Liver (tissue), 3 donors: Measurements from ENCODE around the gene C9orf85.

ENCODE experiments used
- ATF3 ChIP-seq: IDR thresholded peaks from 2 replicates; pipeline ENCODE4 v1.6.1; 2016; ENCODE audit warnings: antibody characterized with exemption
- CTCF ChIP-seq: fragments of 150-350 bp; IDR thresholded peaks from 2 replicates; pipeline ENCODE4 v1.5.1; 2017; ENCODE audit warnings: improper control_type of control experiment, low read depth, low read length; ENCODE audit not compliant: missing input control
- EGR1 ChIP-seq, 2 donors: IDR thresholded peaks; 2 replicates each; pipeline ENCODE4 v1.6.1; 2016 to 2018; ENCODE audit warnings: antibody characterized with exemption in 2 of 2, low read depth in 2 of 2
- GABPA ChIP-seq, 2 donors: IDR thresholded peaks in 1 of 2; conservative IDR thresholded peaks in 1 of 2; 2 replicates each; pipeline ENCODE4 v1.6.1; 2016; ENCODE audit warnings: antibody characterized with exemption in 2 of 2, mild to moderate bottlenecking in 1 of 2, moderate library complexity in 1 of 2
- HNF4A ChIP-seq, 2 donors: conservative IDR thresholded peaks; 2 replicates each; pipeline ENCODE4 v1.6.1; 2016; ENCODE audit warnings: antibody characterized with exemption in 2 of 2, mild to moderate bottlenecking in 2 of 2
- RAD21 ChIP-seq, 2 donors: IDR thresholded peaks; 2 replicates each; pipeline ENCODE4 v1.6.1; 2016; ENCODE audit warnings: antibody characterized with exemption in 2 of 2, mild to moderate bottlenecking in 2 of 2
- TF ChIP-seq, protein P1 (sequence below): IDR thresholded peaks from 2 replicates; pipeline ENCODE4 v1.6.1; 2016; ENCODE audit warnings: antibody characterized with exemption
- TF ChIP-seq, protein P2 (sequence below): IDR thresholded peaks from 2 replicates; pipeline ENCODE4 v1.6.1; 2016; ENCODE audit warnings: antibody characterized with exemption, mild to moderate bottlenecking
- TF ChIP-seq, protein P3 (sequence below): IDR thresholded peaks from 2 replicates; pipeline ENCODE4 v1.6.1; 2016; ENCODE audit warnings: antibody characterized with exemption
- donor health status: healthy.
- donor health status: healthy.

GRCh38 chr9:72005451-72005850 lies 94.0 kb downstream of the C9orf85 start:
- TF ChIP-seq CTCF (no peak), RAD21 (IDR thresholded peaks at IDR 0.05) (no peak), EGR1 (IDR thresholded peaks at IDR 0.05; ENCODE audit: low read depth in 2 of 2) (no peak), GABPA (IDR thresholded peaks at IDR 0.05 in 1 of 2, conservative IDR thresholded peaks at IDR 0.05 in 1 of 2) (no peak), HNF4A (conservative IDR thresholded peaks at IDR 0.05) (no peak), ATF3 (no peak)
- TF ChIP-seq, protein P1, sequence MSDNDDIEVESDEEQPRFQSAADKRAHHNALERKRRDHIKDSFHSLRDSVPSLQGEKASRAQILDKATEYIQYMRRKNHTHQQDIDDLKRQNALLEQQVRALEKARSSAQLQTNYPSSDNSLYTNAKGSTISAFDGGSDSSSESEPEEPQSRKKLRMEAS, result no peak
- TF ChIP-seq, protein P2, sequence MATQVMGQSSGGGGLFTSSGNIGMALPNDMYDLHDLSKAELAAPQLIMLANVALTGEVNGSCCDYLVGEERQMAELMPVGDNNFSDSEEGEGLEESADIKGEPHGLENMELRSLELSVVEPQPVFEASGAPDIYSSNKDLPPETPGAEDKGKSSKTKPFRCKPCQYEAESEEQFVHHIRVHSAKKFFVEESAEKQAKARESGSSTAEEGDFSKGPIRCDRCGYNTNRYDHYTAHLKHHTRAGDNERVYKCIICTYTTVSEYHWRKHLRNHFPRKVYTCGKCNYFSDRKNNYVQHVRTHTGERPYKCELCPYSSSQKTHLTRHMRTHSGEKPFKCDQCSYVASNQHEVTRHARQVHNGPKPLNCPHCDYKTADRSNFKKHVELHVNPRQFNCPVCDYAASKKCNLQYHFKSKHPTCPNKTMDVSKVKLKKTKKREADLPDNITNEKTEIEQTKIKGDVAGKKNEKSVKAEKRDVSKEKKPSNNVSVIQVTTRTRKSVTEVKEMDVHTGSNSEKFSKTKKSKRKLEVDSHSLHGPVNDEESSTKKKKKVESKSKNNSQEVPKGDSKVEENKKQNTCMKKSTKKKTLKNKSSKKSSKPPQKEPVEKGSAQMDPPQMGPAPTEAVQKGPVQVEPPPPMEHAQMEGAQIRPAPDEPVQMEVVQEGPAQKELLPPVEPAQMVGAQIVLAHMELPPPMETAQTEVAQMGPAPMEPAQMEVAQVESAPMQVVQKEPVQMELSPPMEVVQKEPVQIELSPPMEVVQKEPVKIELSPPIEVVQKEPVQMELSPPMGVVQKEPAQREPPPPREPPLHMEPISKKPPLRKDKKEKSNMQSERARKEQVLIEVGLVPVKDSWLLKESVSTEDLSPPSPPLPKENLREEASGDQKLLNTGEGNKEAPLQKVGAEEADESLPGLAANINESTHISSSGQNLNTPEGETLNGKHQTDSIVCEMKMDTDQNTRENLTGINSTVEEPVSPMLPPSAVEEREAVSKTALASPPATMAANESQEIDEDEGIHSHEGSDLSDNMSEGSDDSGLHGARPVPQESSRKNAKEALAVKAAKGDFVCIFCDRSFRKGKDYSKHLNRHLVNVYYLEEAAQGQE, result no peak
- TF ChIP-seq, protein P3, sequence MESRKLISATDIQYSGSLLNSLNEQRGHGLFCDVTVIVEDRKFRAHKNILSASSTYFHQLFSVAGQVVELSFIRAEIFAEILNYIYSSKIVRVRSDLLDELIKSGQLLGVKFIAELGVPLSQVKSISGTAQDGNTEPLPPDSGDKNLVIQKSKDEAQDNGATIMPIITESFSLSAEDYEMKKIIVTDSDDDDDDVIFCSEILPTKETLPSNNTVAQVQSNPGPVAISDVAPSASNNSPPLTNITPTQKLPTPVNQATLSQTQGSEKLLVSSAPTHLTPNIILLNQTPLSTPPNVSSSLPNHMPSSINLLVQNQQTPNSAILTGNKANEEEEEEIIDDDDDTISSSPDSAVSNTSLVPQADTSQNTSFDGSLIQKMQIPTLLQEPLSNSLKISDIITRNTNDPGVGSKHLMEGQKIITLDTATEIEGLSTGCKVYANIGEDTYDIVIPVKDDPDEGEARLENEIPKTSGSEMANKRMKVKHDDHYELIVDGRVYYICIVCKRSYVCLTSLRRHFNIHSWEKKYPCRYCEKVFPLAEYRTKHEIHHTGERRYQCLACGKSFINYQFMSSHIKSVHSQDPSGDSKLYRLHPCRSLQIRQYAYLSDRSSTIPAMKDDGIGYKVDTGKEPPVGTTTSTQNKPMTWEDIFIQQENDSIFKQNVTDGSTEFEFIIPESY, result no peak
